Effector memory CD8-positive, alpha-beta T cell (primary cell): Measurements from ENCODE around the gene CCDC137.
A peak's percentile ranks its signal among the peaks of the same experiment; 100 is the strongest.

Experiments
- ATAC-seq: fragments of 150-1000 bp; cut with Tn5 transposase; replicated peaks from 2 replicates; pipeline ENCODE4 v1.10.0; 2021; ENCODE audit warnings: mild to moderate bottlenecking, moderate library complexity
- DNase-seq, 3 experiments: peaks; one replicate each; pipeline ENCODE4 v3.0.0; 2021
- H3K27ac Mint-ChIP-seq, 2 donors: one replicate each; pipeline ENCODE4 v1.8.0; 2022; ENCODE audit warnings: mild to moderate bottlenecking in 2 of 2, mixed read lengths in 2 of 2, moderate library complexity in 2 of 2
- H3K27me3 Mint-ChIP-seq, 2 donors: one replicate each; pipeline ENCODE4 v1.8.0; 2022; ENCODE audit warnings: mixed read lengths in 2 of 2
- H3K36me3 Mint-ChIP-seq: one replicate; pipeline ENCODE4 v1.8.0; 2022; ENCODE audit warnings: mild to moderate bottlenecking, moderate library complexity, mixed read lengths; ENCODE audit not compliant: insufficient read depth
- H3K4me1 Mint-ChIP-seq, 2 donors: one replicate each; pipeline ENCODE4 v1.8.0; 2022; ENCODE audit warnings: low read depth in 2 of 2, mixed read lengths in 2 of 2
- H3K4me3 Mint-ChIP-seq, 2 donors: one replicate each; pipeline ENCODE4 v1.8.0; 2022; ENCODE audit warnings: mild to moderate bottlenecking in 2 of 2, mixed read lengths in 2 of 2, moderate library complexity in 2 of 2
- H3K9me3 Mint-ChIP-seq, 2 donors: one replicate each; pipeline ENCODE4 v1.8.0; 2022; ENCODE audit warnings: mixed read lengths in 2 of 2

Gene CCDC137

DNA sequence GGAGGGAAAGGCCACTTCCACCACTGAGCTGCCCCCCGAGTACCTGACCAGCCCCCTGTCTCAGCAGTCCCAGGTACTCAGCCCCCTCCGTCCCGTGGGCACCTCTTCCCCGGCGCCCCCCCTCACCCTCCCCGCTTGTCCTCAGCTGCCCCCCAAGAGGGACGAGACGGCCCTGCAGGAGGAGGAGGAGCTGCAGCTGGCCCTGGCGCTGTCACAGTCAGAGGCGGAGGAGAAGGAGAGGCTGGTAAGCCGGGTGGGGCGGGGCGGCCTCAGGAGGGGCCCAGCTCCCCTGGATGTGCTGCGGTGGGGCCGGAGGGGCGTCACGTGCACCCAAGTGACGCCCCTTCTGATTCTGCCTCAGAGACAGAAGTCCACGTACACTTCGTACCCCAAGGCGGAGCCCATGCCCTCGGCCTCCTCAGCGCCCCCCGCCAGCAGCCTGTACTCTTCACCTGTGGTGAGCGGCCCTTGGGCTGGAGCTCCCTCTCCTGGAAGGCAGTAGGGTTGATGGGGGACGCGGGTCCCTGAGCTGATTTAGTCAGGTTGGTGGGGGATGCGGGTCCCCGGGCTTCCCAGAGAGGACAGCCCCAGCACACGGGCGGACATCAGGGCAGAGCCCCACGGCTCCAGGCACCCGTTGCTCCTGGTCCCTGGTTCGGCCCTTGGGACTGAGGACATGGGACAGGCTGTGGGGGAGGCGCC is 27.1 kb downstream of the CCDC137 start:
- H3K27me3 Mint-ChIP-seq: no peaks in the 10 kb centered on the region
- peaks cover 9 to 14% of the 10 kb centered on the region in 2 donors for H3K4me1 Mint-ChIP-seq
- no peak overlapping the region for H3K27ac Mint-ChIP-seq
- ATAC-seq: no peak
- no peaks in the 10 kb centered on the region for H3K9me3 Mint-ChIP-seq
- no peak for DNase-seq
- no peak overlapping the region for H3K4me3 Mint-ChIP-seq
- peaks cover 48% of the 10 kb centered on the region for H3K36me3 Mint-ChIP-seq

DNA sequence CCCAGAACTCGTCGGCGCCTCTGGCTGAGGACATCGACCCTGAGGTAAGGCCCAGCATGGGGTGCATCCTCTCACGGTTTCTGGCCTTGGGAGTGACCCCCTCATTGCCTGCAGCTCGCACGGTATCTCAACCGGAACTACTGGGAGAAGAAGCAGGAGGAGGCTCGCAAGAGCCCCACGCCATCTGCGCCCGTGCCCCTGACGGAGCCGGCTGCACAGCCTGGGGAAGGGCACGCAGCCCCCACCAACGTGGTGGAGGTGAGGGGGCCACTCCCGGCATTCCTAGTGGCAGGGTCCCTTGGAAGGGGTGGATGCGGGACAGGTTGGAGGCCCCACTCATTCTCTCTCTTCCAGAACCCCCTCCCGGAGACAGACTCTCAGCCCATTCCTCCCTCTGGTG is 28.3 kb downstream of the CCDC137 start:
- H3K27me3 Mint-ChIP-seq: no peaks in the 10 kb centered on the region
- peaks cover 48% of the 10 kb centered on the region for H3K36me3 Mint-ChIP-seq
- no peak for DNase-seq
- no peak for ATAC-seq
- H3K4me3 Mint-ChIP-seq: no peak overlapping the region
- no peaks in the 10 kb centered on the region for H3K9me3 Mint-ChIP-seq
- peaks cover 0 to 3% of the 10 kb centered on the region in 2 donors for H3K4me1 Mint-ChIP-seq
- H3K27ac Mint-ChIP-seq: no peak overlapping the region

DNA sequence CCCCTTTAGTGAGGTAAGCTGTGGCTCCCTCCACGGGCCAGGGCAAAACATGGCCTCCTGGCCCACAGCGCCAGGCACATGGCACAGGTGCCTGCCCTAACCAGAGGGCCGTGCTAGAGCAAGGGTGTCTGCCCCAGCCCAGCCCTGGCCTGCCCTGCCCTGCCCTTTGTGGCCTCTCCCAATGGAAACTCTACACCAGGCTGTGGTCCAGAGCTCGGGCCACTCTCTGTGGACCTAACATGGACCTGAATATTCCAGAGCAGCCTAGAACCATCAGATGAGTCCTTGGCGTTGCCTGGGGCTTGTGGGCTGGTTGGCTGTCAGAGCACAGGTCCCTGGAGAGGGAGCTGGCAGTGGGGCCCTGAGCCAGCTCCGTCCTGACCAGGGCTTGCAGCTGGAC is 28.7 kb downstream of the CCDC137 start:
- H3K9me3 Mint-ChIP-seq: no peaks in the 10 kb centered on the region
- no peak overlapping the region for H3K4me3 Mint-ChIP-seq
- peaks cover 45% of the 10 kb centered on the region for H3K36me3 Mint-ChIP-seq

DNA sequence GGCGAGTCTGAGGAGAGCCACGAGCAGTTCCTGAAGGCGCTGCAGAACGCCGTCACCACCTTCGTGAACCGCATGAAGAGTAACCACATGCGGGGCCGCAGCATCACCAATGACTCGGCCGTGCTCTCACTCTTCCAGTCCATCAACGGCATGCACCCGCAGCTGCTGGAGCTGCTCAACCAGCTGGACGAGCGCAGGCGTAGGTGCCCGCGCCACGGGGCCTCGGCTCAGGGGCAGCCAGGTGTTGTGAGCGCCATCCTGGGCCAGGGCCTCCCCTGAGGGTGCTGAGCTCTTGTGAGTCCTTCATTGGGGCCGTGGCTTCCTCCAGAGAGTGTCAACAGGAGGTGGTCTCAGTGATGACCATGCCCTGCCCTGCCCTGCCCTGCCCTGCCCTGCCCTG is 29.3 kb downstream of the CCDC137 start:
- no peaks in the 10 kb centered on the region for H3K27me3 Mint-ChIP-seq
- no peak overlapping the region for H3K27ac Mint-ChIP-seq
- H3K36me3 Mint-ChIP-seq: peaks cover 44% of the 10 kb centered on the region
- H3K4me3 Mint-ChIP-seq: no peak overlapping the region
- ATAC-seq (no peak), DNase-seq (no peak)
- H3K4me1 Mint-ChIP-seq: peaks cover under 1 to 1% of the 10 kb centered on the region in 2 donors
- no peaks in the 10 kb centered on the region for H3K9me3 Mint-ChIP-seq

More for the DNA sequence above, 28.7 kb downstream of the CCDC137 start:
- Mint-ChIP-seq H3K27me3 (no peaks in the 10 kb centered on the region), H3K4me1 (no peaks in the 10 kb centered on the region), H3K27ac (no peak overlapping the region)
- ATAC-seq (no peak), DNase-seq (no peak)

DNA sequence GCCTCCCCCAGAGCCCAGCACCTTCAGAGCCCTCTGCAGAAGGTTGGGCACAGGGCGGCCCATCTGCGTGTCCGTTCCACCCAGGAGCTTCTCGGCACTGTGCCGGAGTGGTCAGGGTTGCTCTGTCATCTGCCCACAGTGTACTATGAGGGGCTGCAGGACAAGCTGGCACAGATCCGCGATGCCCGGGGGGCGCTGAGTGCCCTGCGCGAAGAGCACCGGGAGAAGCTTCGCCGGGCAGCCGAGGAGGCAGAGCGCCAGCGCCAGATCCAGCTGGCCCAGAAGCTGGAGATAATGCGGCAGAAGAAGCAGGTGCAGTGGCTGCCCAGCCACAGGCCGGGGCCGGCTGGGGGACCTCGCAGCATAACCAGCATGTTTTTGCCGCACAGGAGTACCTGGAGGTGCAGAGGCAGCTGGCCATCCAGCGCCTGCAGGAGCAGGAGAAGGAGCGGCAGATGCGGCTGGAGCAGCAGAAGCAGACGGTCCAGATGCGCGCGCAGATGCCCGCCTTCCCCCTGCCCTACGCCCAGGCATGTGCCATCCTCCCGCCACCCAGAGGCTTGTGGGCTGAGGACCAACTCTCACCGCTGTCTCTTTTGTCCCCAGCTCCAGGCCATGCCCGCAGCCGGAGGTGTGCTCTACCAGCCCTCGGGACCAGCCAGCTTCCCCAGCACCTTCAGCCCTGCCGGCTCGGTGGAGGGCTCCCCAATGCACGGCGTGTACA is 29.8 kb downstream of the CCDC137 start:
- Mint-ChIP-seq H3K9me3 (no peaks in the 10 kb centered on the region), H3K36me3 (peaks cover 42% of the 10 kb centered on the region), H3K27me3 (no peaks in the 10 kb centered on the region), H3K4me3 (no peak overlapping the region), H3K27ac (no peak overlapping the region), H3K4me1 (peaks cover 5% of the 10 kb centered on the region in 2 donors)
- DNase-seq (no peak), ATAC-seq (no peak)

DNA sequence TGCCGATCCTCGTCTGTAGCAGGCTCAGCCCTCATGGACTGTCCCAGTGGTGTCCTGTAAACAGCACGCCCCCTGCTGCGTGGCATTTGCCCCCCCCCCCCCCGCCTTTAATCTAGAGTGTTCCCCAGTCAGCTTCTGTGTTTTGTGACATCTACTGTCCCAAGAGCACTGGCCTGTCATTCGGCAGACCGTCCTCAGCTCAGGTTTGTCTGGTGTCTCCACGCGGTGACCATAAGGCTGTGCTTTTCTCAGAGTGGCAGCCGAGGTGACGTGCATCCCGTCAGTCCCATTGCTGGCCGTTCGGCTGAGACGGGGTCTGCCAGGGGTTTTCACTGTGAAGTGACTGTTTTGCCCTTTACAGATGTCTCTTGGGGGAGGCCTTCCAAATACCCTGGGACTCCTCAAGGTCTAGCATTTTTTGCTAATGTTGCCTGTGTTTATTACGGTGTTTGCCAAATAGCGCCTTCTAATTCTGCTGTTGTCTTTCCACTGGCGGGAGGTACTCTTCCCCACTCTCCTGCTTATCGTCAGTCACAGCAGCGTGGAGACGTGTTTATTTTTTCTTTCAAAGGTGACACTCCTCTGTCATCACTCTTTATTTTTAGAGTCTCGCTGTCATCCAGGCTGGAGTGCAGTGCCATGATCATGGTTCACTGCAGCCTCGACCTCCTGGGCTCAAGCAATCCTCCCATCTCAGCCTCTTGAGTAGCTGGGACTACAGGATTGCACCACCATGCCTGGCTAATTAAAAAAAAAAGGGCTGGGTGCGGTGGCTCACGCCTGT is 30.9 kb downstream of the CCDC137 start:
- no peaks in the 10 kb centered on the region for H3K9me3 Mint-ChIP-seq
- no peak overlapping the region for H3K4me3 Mint-ChIP-seq
- peaks cover 11 to 14% of the 10 kb centered on the region in 2 donors for H3K4me1 Mint-ChIP-seq
- no peak overlapping the region for H3K27ac Mint-ChIP-seq
- no peaks in the 10 kb centered on the region for H3K27me3 Mint-ChIP-seq
- DNase-seq: no peak
- peaks cover 43% of the 10 kb centered on the region for H3K36me3 Mint-ChIP-seq
- no peak for ATAC-seq

DNA sequence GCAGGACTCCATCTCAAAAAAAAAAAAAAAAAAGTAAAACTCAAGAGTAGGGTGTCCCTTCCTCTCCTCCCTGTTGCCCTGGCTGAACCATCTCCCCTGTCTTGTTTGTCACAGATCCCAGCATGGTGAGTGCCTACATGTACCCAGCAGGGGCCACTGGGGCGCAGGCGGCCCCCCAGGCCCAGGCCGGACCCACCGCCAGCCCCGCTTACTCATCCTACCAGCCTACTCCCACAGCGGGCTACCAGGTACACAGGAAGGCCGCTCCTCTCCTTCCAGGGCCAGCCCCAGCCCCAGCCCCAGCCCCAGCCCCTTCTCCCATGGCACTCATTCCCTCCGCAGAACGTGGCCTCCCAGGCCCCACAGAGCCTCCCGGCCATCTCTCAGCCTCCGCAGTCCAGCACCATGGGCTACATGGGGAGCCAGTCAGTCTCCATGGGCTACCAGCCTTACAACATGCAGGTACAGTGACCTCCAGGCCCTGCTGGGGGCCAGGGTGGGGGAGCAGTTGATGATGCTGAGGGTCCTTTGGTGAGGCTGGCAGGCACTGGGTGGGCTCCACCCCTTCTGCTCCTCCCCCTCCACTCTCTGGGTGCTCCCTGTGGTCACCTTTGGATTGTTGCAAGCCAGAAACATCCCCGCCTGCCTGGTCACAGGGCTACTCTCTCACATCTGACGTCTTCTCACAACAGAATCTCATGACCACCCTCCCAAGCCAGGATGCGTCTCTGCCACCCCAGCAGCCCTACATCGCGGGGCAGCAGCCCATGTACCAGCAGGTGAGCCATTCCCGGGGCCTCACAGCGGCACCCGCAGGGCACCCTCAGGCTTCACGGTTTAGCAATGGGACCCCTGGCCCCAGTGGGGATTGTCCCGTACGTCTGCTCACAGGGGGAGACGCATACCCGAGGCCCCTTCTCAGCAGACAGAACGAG is 34.1 kb downstream of the CCDC137 start:
- H3K36me3 Mint-ChIP-seq: peaks cover 52% of the 10 kb centered on the region
- ATAC-seq (no peak), DNase-seq (no peak)
- H3K27ac Mint-ChIP-seq: peak overlapping the region in 1 of 2 donors; percentile 97
- no peaks in the 10 kb centered on the region for H3K9me3 Mint-ChIP-seq
- peaks cover 19 to 20% of the 10 kb centered on the region in 2 donors for H3K4me1 Mint-ChIP-seq
- no peaks in the 10 kb centered on the region for H3K27me3 Mint-ChIP-seq
- H3K4me3 Mint-ChIP-seq: peak overlapping the region in 1 of 2 donors; percentile 6

DNA sequence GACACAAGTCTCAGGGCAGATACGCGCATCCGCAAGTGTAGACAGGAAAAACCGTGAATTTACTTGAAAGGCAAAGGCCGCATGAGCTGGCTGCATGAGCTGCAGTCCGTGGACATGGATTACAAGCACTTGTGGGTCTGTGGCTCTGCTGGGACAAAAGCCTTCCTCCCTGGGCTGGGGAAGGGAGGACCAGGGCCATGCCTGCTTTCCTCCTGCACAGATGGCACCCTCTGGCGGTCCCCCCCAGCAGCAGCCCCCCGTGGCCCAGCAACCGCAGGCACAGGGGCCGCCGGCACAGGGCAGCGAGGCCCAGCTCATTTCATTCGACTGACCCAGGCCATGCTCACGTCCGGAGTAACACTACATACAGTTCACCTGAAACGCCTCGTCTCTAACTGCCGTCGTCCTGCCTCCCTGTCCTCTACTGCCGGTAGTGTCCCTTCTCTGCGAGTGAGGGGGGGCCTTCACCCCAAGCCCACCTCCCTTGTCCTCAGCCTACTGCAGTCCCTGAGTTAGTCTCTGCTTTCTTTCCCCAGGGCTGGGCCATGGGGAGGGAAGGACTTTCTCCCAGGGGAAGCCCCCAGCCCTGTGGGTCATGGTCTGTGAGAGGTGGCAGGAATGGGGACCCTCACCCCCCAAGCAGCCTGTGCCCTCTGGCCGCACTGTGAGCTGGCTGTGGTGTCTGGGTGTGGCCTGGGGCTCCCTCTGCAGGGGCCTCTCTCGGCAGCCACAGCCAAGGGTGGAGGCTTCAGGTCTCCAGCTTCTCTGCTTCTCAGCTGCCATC is 34.9 kb downstream of the CCDC137 start:
- Mint-ChIP-seq H3K9me3 (no peaks in the 10 kb centered on the region), H3K27ac (peak overlapping the region; percentile 97 to 98), H3K4me1 (peaks cover 20% of the 10 kb centered on the region in 2 donors), H3K4me3 (peak overlapping the region; percentile 93 to 94), H3K36me3 (peaks cover 52% of the 10 kb centered on the region), H3K27me3 (no peaks in the 10 kb centered on the region)
- ATAC-seq (no peak), DNase-seq (no peak)

DNA sequence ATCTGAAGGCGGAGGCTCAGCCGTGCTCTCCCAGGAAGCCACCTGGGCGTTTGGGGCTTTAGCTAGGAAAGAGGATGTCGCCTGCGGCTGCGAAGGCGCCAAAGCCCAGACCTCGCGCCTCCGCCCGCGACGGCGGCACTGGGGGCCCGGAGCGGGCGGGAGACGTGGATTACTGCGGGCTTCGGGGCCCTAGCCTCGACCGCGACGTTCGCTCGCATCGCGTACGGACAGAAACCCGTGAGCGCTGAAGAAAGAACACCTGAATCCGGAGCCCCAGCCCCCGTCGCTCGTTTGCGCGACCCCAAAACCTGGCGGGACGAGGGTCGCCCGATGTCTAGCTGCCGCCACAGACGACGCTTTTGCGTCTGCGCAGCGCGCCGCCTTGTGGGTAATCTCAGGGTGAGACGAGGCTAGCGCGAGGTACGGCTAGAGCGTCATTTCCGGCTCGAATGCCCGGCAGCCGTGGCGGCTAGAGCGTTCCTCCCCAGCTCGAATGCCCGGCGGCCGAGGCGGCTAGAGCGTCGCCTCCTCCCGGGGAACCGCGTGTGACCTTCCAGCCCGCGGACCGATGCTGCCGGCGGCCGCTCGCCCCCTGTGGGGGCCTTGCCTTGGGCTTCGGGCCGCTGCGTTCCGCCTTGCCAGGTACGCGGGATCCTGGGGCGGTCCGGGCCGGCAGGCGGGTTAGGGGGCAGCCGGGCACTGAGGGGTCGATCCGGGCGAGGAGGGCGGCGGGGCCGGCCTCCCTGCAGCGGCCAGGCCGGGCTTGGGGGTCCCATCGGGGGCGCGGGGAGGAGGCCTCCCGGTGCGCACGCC is 36.6 kb downstream of the CCDC137 start, which contains the start of gene MRPL12:
MRPL12 (plus strand) TSS at position 434 of the 813 bp plus-strand sequence; CDS start at position 569, 135 bp downstream.
- ATAC-seq: peak; percentile 85
- peak within 1 kb of the TSS; percentile 93 to 94 for H3K4me3 Mint-ChIP-seq
- DNase-seq: peak; percentile 85 to 87 (median 86)

DNA sequence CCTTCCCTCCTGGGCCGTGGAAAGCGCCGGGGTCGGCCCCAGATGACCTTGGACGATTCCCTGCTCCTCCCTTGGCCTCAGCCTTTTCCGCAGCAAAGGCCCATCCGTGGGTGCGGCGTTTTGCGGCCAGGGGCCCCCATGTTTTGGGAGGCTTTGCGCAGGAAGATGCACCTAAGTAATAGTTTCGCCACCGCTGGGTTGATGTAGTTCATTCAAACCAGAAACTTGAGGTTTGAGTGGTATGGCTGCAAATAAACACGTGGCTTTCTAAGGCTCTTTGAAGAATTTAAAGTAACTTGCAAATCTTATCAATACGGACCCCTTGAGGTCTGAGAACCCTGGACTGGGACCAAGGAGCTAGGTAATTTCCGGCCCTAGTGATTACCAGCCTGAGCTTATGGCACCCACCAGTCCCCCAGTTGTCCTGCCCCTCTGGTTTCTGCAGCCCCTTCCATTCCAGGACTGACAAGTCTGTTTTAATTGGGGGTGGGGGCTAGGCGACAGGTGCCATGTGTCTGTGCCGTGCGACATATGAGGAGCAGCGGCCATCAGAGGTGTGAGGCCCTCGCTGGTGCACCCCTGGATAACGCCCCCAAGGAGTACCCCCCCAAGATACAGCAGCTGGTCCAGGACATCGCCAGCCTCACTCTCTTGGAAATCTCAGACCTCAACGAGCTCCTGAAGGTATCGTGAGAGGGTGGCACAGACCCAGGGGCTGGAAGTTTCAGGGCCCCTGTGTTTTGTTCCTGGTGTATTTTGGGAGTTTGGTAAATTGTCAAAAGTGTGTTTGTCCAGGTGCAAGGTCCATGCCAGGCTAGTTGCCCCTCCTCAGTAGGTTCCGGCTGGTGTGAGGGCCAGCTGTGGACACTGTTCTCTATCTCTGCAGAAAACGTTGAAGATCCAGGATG is 37.5 kb downstream of the CCDC137 start:
- Mint-ChIP-seq H3K4me3 (peak overlapping the region; percentile 93 to 94), H3K36me3 (peaks cover 44% of the 10 kb centered on the region), H3K27me3 (no peaks in the 10 kb centered on the region), H3K27ac (peak overlapping the region; percentile 97 to 98), H3K9me3 (no peaks in the 10 kb centered on the region), H3K4me1 (peaks cover 20% of the 10 kb centered on the region in 2 donors)
- DNase-seq: no peak
- peak; percentile 20 for ATAC-seq

More for the DNA sequence above, 36.6 kb downstream of the CCDC137 start, which contains the start of gene MRPL12:
- Mint-ChIP-seq H3K36me3 (peaks cover 45% of the 10 kb centered on the region), H3K9me3 (no peaks in the 10 kb centered on the region), H3K27me3 (no peaks in the 10 kb centered on the region), H3K4me1 (peaks cover 20% of the 10 kb centered on the region in 2 donors), H3K27ac (peak within 1 kb of the TSS; percentile 97 to 98)
